Activated T-helper 1 cell treated with anti-CD3 and anti-CD28 coated beads, Interleukin-12 subunit alpha, Interleukin-12 subunit beta, Interleukin-2, Interleukin-4 antibody, amounts not matched to agents 30 ng/mL and 10 ng/mL and 1 ng/mL, durations not matched to agents 14 hours and 24 hours and 36 hours (primary cell): ENCODE data around the gene PDZD7. TPM values are rescaled to one million over a fixed set of nuclear protein-coding genes. Genes with fewer than 3 reads are reported as not detected.
A peak's percentile ranks its signal among the peaks of the same experiment; 100 is the strongest.

Source experiments
- DNase-seq: peaks from one replicate; pipeline ENCODE4 v3.0.0; 2021; ENCODE audit warnings: low spot score
- H3K27ac Mint-ChIP-seq: one replicate; pipeline ENCODE4 v1.8.0; 2021; ENCODE audit warnings: mild to moderate bottlenecking, mixed read lengths
- H3K27me3 Mint-ChIP-seq: one replicate; pipeline ENCODE4 v1.8.0; 2022; ENCODE audit warnings: mild to moderate bottlenecking, moderate library complexity, mixed read lengths; ENCODE audit not compliant: insufficient read depth
- H3K36me3 Mint-ChIP-seq: one replicate; pipeline ENCODE4 v1.8.0; 2021; ENCODE audit warnings: low read depth, mixed read lengths
- H3K4me1 Mint-ChIP-seq: one replicate; pipeline ENCODE4 v1.8.0; 2021; ENCODE audit warnings: low read depth, mixed read lengths
- H3K4me3 Mint-ChIP-seq: one replicate; pipeline ENCODE4 v1.8.0; 2021; ENCODE audit warnings: mild to moderate bottlenecking, moderate library complexity, mixed read lengths
- H3K9me3 Mint-ChIP-seq: one replicate; pipeline ENCODE4 v1.8.0; 2021; ENCODE audit warnings: mixed read lengths
- intact Hi-C: fragments of 100-400 bp; cut with micrococcal nuclease; formaldehyde crosslinking; loops from one replicate; pipeline ENCODE4 v1.15.1; 2024
- total RNA-seq: library from RNA; stranded (reverse); gene quantifications from 2 replicates; pipeline ENCODE4 v1.2.3, GENCODE V29; 2022

PDZD7 gene
- total RNA-seq, 1 donor from 2014 or later: 0.54 TPM

DNA sequence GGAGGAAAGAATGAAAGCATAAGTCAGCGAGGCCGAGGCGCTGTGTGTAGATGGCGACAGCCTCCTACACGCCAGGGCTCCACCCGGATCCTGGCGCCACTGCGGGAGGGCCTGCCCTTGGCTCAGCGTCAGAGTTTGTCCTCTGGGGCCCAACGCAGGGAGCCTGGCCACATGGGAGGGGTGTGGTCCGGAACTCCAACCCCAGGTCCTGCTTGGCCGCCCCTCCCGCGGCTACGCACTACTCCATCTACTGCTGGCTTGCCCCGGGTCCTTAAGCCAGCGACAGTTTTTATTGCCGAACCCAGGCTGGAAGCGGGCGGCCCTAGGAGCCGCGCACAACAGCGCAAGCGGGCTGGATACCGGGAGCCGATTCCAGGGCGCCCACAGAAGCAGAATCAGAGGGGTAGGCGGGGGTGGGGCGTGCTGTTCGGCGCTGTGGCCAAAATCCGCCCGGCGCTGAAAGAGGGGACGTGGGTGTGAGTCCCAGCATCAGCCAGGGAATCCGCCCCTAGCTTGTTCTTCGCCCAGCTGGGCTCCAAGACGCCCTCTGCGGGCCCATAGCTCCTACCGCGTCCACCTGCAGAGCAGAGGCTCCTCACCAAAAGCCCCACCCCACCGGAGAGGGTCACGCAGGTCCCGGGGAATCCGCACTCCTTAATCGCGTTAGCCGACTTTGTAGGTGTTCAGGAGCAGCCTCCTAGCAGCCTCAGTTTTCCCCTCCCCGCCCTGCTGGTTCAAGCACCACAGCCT, 35.4 kb upstream of the PDZD7 start:
- peak; percentile 27 for DNase-seq
- H3K27me3 Mint-ChIP-seq: peaks cover 44% of the 10 kb centered on the region
- no peaks in the 10 kb centered on the region for H3K9me3 Mint-ChIP-seq
- intact Hi-C loops: loop anchor here (10.0 kb wide), 3 partner anchors 152 to 718 kb away; partner anchors contain the start of genes NPM3 and SLF2
- no peaks in the 10 kb centered on the region for H3K36me3 Mint-ChIP-seq
- H3K4me1 Mint-ChIP-seq: peaks cover 10% of the 10 kb centered on the region
- no peak overlapping the region for H3K27ac Mint-ChIP-seq
- peak overlapping the region; percentile 45 for H3K4me3 Mint-ChIP-seq

DNA sequence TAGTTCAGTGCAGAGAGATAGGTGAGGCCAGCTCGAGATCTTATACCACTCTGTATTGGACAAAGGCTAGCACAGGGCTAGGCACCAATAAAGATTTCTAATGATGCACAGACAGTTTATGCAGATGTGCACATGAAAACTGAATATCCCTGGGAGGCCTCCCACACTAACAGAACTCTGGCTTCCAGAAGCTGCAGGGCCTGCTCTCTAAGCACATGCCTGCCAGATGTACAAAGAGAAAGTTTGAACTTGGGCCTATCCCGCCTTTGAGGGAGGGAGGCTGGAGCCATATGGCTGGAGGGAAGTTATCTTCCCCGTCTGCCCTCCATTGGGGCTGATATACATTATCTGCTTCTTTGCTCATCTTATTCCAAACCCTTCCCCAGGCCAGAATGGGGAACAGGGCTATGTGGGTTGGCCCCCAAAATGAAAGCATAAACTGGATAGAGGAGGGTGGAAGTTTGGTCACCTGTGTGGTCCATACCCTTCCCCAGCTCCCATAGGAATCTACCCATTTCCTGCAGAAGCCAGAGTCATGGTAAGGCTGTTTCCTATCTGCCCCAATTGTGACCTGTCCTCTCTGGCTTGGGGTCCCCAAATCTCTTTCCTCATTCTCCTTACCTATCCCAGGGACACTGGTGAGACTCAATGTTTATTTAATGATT, 34.7 kb upstream of the PDZD7 start:
- intact Hi-C loops: loop anchor here (10.0 kb wide), 3 partner anchors 151 to 719 kb away; partner anchors contain the start of genes NPM3 and SLF2
- H3K27ac Mint-ChIP-seq: no peak overlapping the region
- H3K27me3 Mint-ChIP-seq: peaks cover 44% of the 10 kb centered on the region
- no peak overlapping the region for H3K4me3 Mint-ChIP-seq
- H3K9me3 Mint-ChIP-seq: no peaks in the 10 kb centered on the region
- H3K36me3 Mint-ChIP-seq: no peaks in the 10 kb centered on the region
- peaks cover 8% of the 10 kb centered on the region for H3K4me1 Mint-ChIP-seq
- DNase-seq: no peak

DNA sequence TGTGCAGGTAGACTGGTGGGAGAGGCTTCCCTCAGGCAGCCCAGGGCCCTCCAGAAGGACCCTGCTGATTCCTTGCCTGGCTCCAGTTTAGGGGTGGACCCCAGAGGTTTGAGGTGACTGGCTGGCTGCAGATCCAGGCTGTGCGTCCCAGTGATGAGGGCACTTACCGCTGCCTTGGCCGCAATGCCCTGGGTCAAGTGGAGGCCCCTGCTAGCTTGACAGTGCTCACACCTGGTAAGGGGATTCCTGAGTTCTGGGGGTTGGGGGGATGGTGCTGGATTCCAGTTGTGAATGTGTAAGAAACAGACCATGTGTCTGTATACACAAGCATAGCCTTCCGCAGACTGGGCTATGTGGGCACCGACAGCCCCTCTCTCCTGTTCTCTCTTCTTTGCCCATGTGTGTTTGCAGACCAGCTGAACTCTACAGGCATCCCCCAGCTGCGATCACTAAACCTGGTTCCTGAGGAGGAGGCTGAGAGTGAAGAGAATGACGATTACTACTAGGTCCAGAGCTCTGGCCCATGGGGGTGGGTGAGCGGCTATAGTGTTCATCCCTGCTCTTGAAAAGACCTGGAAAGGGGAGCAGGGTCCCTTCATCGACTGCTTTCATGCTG, 33.6 kb upstream of the PDZD7 start:
- no peak for DNase-seq
- intact Hi-C loops: loop anchor here (5.0 to 10.0 kb wide), 4 partner anchors 58 to 720 kb away; partner anchors contain the start of genes NPM3 and SLF2
- H3K4me1 Mint-ChIP-seq: peaks cover 16% of the 10 kb centered on the region
- H3K27me3 Mint-ChIP-seq: peaks cover 44% of the 10 kb centered on the region
- no peaks in the 10 kb centered on the region for H3K36me3 Mint-ChIP-seq
- peak overlapping the region; percentile 45 for H3K4me3 Mint-ChIP-seq
- H3K27ac Mint-ChIP-seq: no peak overlapping the region
- H3K9me3 Mint-ChIP-seq: no peaks in the 10 kb centered on the region

DNA sequence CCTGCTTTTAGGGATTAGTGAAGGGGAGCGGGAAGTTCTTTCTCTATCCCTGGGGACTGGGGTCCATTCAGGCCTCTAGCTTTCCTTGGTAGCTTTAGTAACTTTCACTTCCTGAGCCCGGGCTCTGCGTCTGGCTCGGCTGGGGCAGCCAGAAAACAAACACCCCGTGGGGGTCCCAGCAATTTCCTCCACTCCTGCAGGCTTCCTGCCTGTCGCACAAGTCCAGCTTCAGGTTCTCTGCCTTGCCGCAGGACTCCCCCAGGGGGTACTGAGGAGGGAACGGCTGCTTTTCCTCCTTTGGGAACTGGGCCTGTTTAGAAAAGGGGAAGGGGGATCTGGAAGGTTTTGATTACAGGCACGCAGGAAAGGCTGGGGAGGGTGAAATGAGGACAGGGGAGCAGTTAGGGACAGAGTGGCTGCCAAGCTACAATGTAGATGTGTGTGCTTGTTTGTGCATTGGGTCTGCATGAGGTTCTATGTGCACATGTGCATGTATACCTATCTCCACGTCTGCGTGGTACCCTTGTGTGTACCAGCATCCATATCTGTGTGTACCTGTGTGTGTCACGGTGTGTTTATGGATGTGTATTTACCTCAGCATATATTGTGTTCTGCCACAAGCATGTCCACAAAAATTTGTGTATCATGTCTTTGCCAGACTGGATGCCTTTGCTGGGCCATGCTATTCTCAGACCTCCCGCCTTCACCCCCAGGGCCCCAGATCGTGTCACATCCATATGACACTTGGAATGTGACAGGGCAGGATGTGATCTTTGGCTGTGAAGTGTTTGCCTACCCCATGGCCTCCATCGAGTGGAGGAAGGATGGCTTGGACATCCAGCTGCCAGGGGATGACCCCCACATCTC, 32.9 kb upstream of the PDZD7 start:
- H3K4me3 Mint-ChIP-seq: no peak overlapping the region
- H3K36me3 Mint-ChIP-seq: no peaks in the 10 kb centered on the region
- no peak overlapping the region for H3K27ac Mint-ChIP-seq
- H3K27me3 Mint-ChIP-seq: peaks cover 44% of the 10 kb centered on the region
- no peak for DNase-seq
- intact Hi-C loops: loop anchor here (5.0 to 10.0 kb wide), 4 partner anchors 59 to 721 kb away; partner anchors contain the start of genes NPM3 and SLF2
- H3K9me3 Mint-ChIP-seq: no peaks in the 10 kb centered on the region
- H3K4me1 Mint-ChIP-seq: peaks cover 21% of the 10 kb centered on the region

DNA sequence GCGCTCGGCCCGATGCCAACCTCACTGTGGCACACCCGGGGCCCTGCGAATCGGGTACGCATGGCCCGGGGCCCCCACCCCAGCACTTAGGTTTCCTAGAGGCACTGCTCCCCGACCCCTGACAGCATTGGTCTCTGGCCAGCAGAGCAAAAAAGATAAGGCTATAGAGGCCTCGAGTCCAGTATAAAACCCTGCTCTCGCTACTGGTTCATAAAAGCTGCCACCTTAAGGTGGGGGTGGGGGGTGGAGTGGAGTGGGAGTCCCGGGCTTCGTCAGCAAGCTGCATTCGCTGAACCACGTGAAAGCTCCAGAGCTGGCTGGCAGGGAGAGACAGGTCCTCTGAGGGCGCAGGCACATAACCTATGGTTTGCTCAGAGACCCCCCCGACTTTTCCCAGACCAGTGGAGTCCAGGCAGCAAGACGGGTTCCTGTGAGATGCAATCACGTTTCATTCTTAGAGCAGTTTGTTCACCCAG, 32.2 kb upstream of the PDZD7 start:
- peak overlapping the region; percentile 7 for H3K4me3 Mint-ChIP-seq
- no peaks in the 10 kb centered on the region for H3K9me3 Mint-ChIP-seq
- intact Hi-C loops: loop anchor here (5.0 to 10.0 kb wide), 4 partner anchors 59 to 722 kb away; partner anchors contain the start of genes NPM3 and SLF2
- no peaks in the 10 kb centered on the region for H3K36me3 Mint-ChIP-seq
- no peak overlapping the region for H3K27ac Mint-ChIP-seq
- H3K27me3 Mint-ChIP-seq: peaks cover 44% of the 10 kb centered on the region
- H3K4me1 Mint-ChIP-seq: peaks cover 25% of the 10 kb centered on the region
- DNase-seq: no peak

DNA sequence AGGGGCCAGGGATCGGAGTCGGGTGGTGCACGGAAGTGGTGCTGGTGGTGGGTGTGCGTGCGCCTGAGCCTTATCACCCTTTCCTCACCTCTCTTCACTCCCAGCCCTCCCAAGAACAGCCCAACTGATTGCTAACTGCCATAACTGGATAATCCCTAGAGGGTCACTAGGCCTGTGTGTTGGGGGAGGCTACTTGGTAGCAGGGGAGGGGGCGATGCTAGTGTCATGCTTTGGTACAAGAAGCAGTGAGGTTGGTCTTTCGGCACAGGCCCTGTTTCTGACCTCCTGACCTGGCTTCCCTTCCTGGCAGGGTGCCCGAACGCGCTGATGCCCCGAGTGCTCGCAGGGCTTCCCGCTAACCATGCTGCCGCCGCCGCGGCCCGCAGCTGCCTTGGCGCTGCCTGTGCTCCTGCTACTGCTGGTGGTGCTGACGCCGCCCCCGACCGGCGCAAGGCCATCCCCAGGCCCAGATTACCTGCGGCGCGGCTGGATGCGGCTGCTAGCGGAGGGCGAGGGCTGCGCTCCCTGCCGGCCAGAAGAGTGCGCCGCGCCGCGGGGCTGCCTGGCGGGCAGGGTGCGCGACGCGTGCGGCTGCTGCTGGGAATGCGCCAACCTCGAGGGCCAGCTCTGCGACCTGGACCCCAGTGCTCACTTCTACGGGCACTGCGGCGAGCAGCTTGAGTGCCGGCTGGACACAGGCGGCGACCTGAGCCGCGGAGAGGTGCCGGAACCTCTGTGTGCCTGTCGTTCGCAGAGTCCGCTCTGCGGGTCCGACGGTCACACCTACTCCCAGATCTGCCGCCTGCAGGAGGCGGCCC, 31.5 kb upstream of the PDZD7 start:
- H3K4me1 Mint-ChIP-seq: peaks cover 25% of the 10 kb centered on the region
- H3K27ac Mint-ChIP-seq: no peak overlapping the region
- intact Hi-C loops: loop anchor here (5.0 to 10.0 kb wide), 4 partner anchors 60 to 722 kb away; partner anchors contain the start of genes NPM3 and SLF2
- H3K27me3 Mint-ChIP-seq: peaks cover 40% of the 10 kb centered on the region
- peak overlapping the region; percentile 72 for H3K4me3 Mint-ChIP-seq
- H3K36me3 Mint-ChIP-seq: no peaks in the 10 kb centered on the region
- DNase-seq: peak; percentile 34
- H3K9me3 Mint-ChIP-seq: no peaks in the 10 kb centered on the region

DNA sequence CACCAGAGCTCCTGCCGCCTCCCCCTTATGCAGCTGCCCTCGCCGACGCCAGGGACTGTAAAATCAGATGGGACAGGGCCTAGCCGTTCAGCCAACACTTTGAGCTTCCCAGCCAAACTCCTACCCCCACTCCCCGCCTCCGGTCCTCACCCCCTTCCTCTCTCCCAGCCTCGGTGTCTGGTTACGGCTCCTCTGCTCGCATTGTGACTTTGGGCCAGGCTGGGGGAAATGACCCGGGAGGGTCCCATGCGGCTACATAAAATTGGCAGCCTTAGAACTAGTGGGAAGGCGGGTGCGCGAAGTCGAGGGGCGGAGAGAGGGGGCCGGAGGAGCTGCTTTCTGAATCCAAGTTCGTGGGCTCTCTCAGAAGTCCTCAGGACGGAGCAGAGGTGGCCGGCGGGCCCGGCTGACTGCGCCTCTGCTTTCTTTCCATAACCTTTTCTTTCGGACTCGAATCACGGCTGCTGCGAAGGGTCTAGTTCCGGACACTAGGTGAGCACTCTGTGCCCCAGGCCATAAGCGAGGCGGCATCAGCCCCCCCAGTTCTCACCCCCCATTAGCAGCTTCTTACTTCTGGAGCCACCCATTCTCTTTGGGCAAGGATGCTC, 30.8 kb upstream of the PDZD7 start, which contains the start of gene KAZALD1:
KAZALD1 (plus strand) TSS at position 366 of the 608 bp plus-strand sequence. CDS start 604 bp downstream, outside the sequence.
- H3K9me3 Mint-ChIP-seq: no peaks in the 10 kb centered on the region
- H3K27ac Mint-ChIP-seq: peak within 1 kb of the TSS; percentile 91
- H3K4me3 Mint-ChIP-seq: peak within 1 kb of the TSS; percentile 92
- no peak for DNase-seq
- peaks cover 2% of the 10 kb centered on the region for H3K36me3 Mint-ChIP-seq
- H3K27me3 Mint-ChIP-seq: peaks cover 36% of the 10 kb centered on the region
- peaks cover 32% of the 10 kb centered on the region for H3K4me1 Mint-ChIP-seq
- intact Hi-C loops: loop anchor here (2.0 to 10.0 kb wide), 5 partner anchors 33 to 723 kb away; partner anchors contain the start of genes NPM3 and SLF2

DNA sequence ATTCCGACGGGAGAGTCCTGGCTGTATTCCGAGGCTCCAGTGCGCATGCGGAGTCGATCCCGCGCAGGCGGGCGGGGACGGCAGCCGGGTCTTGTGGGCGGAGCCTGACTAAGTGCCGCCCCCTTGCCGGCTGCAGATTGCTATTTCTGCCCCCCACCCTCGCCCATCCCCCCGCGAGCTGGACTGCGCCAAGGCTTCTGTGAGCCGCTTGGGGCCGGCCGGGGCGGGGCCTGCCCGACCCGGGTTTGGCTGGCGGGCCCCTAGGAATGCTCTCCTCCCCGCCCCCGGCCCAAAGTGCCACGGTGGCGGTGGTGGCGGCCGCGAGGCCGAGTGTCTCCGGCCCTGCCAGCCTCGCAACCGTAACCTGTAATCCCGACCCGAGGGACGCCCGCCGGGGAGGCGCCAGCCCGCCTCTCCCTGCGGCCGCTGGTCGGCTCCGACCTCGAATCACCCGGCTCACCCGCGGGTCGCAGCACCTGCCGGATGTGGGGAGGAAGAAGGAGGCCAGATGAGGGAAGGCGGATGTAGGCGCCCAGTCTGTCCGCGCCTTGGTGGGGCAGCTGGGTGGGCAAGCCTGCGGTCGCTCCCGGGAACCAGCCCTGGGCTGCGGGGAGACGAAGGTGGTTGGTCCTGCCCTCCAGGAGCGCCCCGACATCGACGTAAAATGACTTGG, 30.2 kb upstream of the PDZD7 start:
- Mint-ChIP-seq H3K36me3 (peaks cover 4% of the 10 kb centered on the region), H3K4me3 (peak overlapping the region; percentile 92), H3K27ac (peak overlapping the region; percentile 91), H3K9me3 (no peaks in the 10 kb centered on the region), H3K4me1 (peaks cover 33% of the 10 kb centered on the region), H3K27me3 (peaks cover 30% of the 10 kb centered on the region)
- intact Hi-C loops: loop anchor here (1.0 to 10.0 kb wide), 11 partner anchors 7 to 724 kb away; partner anchors contain the start of genes NPM3 and SLF2
- no peak for DNase-seq

DNA sequence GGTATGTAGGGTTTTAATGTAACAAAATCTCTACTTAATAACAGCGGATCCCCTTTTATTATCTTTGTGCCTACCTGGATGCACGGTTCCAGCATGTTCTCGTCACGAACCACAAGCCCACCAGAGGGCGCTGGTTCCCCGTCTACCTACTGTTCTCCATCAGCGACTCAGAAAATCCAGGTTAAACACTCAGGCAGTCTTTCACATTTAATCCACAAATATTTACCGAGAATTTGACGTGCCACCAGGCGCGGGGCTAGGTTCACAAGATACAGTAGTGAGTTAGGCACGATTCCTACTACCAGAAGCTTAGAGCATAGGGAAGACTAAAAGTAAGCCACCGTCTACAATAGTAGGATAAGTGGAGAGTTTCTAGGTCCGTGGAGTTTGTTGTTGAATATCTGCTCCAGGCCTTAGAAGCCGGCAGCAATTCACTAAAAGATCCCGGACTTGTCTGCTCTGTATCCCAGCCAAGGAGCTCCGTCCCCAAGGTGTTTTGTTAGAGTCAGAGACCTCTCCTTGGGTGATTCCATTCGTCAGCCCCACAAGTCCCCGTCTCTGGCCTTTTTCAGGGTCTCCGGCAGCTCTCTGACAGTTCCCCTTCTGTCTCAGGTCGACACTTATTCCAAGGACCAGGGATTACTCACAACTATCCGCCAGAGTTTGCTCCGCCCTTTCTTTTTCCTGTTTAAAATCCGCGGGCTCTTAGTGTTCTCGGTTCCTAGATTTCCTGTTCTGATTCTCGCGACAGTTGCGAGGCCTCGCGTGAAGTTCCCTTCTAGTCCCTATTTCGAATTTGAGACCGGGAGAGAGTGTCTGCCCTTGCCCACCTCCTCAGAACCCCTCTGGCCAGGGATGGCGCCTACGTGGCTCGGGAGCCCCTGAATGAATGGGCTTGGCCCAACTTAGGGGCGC, 29.4 kb upstream of the PDZD7 start:
- H3K36me3 Mint-ChIP-seq: peaks cover 4% of the 10 kb centered on the region
- H3K4me1 Mint-ChIP-seq: peaks cover 33% of the 10 kb centered on the region
- H3K4me3 Mint-ChIP-seq: peak overlapping the region; percentile 92
- no peaks in the 10 kb centered on the region for H3K9me3 Mint-ChIP-seq
- intact Hi-C loops: loop anchor here (1.0 to 10.0 kb wide), 11 partner anchors 8 to 725 kb away; partner anchors contain the start of genes NPM3 and SLF2
- peak overlapping the region; percentile 91 for H3K27ac Mint-ChIP-seq
- peaks cover 22% of the 10 kb centered on the region for H3K27me3 Mint-ChIP-seq
- DNase-seq: peak; percentile 84
